Sigmoid colon (tissue), 3 donors: ENCODE data around the gene OR5B17.

ENCODE experiments used
- POLR2A ChIP-seq, 2 donors: fragments of 450-650 bp; IDR thresholded peaks; one replicate each; pipeline ENCODE4 v1.6.1; 2016; ENCODE audit warnings: antibody characterized with exemption in 2 of 2, mild to moderate bottlenecking in 2 of 2, moderate library complexity in 2 of 2
- TF ChIP-seq, protein P1 (sequence below), 4 experiments: fragments of 450-650 bp in 3 of 4; fragments of 200-600 bp in 1 of 4; IDR thresholded peaks; one replicate each; pipeline ENCODE4 v1.5.1; 2016 to 2019; ENCODE audit warnings: antibody characterized with exemption in 4 of 4, mild to moderate bottlenecking in 3 of 4, moderate library complexity in 2 of 4

DNA sequence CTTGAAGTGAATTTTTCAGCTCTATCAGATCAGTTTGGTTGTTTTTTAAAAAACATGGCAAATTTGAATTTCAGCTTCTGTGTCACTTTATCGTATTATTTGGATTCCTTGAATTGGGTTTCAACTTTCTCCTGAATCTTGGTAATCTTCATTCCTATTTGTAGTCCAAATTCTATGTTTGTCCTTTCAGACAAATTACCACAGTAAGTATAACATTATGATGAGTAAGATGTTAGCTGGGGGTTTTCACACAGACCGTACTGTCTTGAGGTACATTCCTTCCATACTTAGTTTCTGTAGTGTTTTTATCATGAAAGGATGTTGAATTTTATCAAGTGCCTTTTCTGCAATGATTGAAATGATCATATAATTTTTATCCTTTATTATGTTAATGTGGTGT is 28.0 kb downstream of the OR5B17 start:
- TF ChIP-seq POLR2A (IDR thresholded peaks at IDR 0.05), result no peak
- TF ChIP-seq, protein P1, sequence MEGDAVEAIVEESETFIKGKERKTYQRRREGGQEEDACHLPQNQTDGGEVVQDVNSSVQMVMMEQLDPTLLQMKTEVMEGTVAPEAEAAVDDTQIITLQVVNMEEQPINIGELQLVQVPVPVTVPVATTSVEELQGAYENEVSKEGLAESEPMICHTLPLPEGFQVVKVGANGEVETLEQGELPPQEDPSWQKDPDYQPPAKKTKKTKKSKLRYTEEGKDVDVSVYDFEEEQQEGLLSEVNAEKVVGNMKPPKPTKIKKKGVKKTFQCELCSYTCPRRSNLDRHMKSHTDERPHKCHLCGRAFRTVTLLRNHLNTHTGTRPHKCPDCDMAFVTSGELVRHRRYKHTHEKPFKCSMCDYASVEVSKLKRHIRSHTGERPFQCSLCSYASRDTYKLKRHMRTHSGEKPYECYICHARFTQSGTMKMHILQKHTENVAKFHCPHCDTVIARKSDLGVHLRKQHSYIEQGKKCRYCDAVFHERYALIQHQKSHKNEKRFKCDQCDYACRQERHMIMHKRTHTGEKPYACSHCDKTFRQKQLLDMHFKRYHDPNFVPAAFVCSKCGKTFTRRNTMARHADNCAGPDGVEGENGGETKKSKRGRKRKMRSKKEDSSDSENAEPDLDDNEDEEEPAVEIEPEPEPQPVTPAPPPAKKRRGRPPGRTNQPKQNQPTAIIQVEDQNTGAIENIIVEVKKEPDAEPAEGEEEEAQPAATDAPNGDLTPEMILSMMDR (IDR thresholded peaks at IDR 0.05), result no peak
